ENCODE measurements around the gene MVB12B.
A peak's percentile ranks its signal among the peaks of the same experiment; 100 is the strongest.

MVB12B gene

GRCh38 chr9:126546036-126546435 is 219.4 kb downstream of the MVB12B start:
- H3K4me3 ChIP-seq (ENCODE audit: low read depth, low read length), result no peak overlapping the region
- DNase-seq (ENCODE audit: low read depth), result no peak
- TF ChIP-seq MAX (IDR thresholded peaks at IDR 0.05; ENCODE audit: low read depth, low read length) (no peak), POLR2A (IDR thresholded peaks at IDR 0.05; ENCODE audit: extremely low read depth, insufficient read length) (no peak), MYC (IDR thresholded peaks at IDR 0.05; ENCODE audit: low read depth, low read length) (no peak)
- TF ChIP-seq, protein P1, sequence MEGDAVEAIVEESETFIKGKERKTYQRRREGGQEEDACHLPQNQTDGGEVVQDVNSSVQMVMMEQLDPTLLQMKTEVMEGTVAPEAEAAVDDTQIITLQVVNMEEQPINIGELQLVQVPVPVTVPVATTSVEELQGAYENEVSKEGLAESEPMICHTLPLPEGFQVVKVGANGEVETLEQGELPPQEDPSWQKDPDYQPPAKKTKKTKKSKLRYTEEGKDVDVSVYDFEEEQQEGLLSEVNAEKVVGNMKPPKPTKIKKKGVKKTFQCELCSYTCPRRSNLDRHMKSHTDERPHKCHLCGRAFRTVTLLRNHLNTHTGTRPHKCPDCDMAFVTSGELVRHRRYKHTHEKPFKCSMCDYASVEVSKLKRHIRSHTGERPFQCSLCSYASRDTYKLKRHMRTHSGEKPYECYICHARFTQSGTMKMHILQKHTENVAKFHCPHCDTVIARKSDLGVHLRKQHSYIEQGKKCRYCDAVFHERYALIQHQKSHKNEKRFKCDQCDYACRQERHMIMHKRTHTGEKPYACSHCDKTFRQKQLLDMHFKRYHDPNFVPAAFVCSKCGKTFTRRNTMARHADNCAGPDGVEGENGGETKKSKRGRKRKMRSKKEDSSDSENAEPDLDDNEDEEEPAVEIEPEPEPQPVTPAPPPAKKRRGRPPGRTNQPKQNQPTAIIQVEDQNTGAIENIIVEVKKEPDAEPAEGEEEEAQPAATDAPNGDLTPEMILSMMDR (IDR thresholded peaks at IDR 0.05; ENCODE audit: low read depth, low read length), result no peak

DNA sequence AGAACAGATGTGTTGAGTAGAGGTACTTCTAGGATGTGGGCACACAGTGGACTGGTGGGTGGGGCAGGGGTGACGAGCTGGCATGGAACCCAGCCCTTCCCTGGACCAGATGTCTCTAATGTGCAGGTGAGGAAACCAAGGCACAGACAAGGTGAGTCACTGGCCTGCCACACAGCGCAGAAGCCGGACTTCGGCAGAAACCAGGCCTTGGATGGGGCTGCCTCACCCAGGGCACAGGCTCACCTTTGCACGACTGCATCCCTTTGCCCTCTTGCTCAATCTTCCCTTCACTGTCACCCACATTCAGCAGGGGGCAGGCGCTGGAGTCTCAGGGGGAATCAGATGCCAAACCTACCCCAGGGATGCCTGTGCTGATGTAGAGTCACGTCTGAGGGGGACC is 221.7 kb downstream of the MVB12B start:
- DNase-seq (ENCODE audit: low read depth), result no peak
- TF ChIP-seq, protein P1 (IDR thresholded peaks at IDR 0.05; ENCODE audit: low read depth, low read length), result no peak
- no peak for TF ChIP-seq MYC (IDR thresholded peaks at IDR 0.05; ENCODE audit: low read depth, low read length)
- no peak for TF ChIP-seq MAX (IDR thresholded peaks at IDR 0.05; ENCODE audit: low read depth, low read length)
- no peak for TF ChIP-seq POLR2A (IDR thresholded peaks at IDR 0.05; ENCODE audit: extremely low read depth, insufficient read length)
- H3K4me3 ChIP-seq (ENCODE audit: low read depth, low read length), result no peak overlapping the region

DNA sequence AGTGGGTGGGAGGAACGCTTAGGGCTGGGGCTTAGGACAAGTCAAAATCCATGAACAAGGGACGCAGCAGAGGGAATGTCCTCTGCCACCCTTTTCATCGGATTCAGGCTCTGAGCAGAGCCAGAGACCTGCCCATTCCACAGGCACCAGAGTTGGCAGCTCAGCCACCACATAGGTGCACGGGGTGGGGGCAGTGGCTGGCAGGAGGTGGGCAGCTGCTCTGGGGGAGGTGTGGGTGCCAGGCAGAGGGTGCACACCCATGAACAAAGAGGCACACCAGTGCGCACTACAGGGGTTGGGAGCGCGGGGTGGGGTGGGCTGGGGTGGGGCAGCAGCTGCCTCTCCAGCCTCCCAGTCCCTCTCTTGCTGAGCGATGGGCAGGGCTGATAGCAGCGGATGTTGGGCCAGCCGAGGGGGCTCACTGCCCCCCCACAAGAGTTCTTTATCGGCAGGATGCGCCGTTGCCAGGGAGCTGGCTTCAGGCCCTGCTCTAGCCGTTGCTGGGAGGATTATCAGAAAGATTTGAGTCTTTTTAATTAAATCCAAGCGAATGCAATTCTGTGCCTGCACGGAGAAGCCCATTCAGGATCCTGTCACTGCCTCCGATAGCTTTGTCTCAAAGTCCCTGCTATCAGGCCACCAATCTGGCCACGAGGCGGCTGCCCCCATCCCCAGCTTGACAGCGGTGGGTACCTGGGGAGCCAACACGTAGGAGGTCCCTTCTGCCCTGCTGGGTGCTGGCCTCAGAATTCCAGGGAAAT is 222.8 kb downstream of the MVB12B start:
- TF ChIP-seq, protein P1 (IDR thresholded peaks at IDR 0.05; ENCODE audit: low read depth, low read length), result no peak
- no peak for TF ChIP-seq POLR2A (IDR thresholded peaks at IDR 0.05; ENCODE audit: extremely low read depth, insufficient read length)
- TF ChIP-seq MAX (IDR thresholded peaks at IDR 0.05; ENCODE audit: low read depth, low read length), result no peak
- H3K4me3 ChIP-seq (ENCODE audit: low read depth, low read length), result no peak overlapping the region
- no peak for DNase-seq (ENCODE audit: low read depth)

GRCh38 chr9:126550891-126551351 is 224.3 kb downstream of the MVB12B start:
- DNase-seq (ENCODE audit: low read depth), result peak; percentile 57
- no peak overlapping the region for H3K4me3 ChIP-seq (ENCODE audit: low read depth, low read length)
- TF ChIP-seq MAX (IDR thresholded peaks at IDR 0.05; ENCODE audit: low read depth, low read length) (no peak), POLR2A (IDR thresholded peaks at IDR 0.05; ENCODE audit: extremely low read depth, insufficient read length) (no peak), MYC (IDR thresholded peaks at IDR 0.05; ENCODE audit: low read depth, low read length) (no peak)
- TF ChIP-seq, protein P1 (IDR thresholded peaks at IDR 0.05; ENCODE audit: low read depth, low read length), result no peak

DNA sequence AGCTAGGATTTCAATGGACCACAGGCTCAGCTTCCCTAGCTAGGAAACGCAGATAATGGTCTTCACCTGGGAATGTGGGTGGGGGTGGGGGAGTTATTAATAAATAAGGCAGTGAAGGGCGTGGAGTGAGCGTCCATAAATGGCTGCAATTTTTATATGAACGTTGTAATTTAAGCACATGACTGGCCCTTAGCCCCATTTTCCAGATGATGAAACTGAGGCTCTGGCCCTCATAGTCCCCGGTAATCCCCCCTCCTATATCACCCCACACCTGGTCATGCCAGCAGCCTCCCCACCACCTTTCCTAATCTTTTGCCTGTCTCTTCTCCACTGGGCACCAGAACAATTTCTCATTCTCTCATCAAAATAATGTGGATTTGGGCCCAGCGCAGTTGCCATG is 225.2 kb downstream of the MVB12B start:
- TF ChIP-seq POLR2A (IDR thresholded peaks at IDR 0.05; ENCODE audit: extremely low read depth, insufficient read length) (no peak), MYC (IDR thresholded peaks at IDR 0.05; ENCODE audit: low read depth, low read length) (no peak), MAX (IDR thresholded peaks at IDR 0.05; ENCODE audit: low read depth, low read length) (no peak)
- TF ChIP-seq, protein P1 (IDR thresholded peaks at IDR 0.05; ENCODE audit: low read depth, low read length), result no peak
- no peak overlapping the region for H3K4me3 ChIP-seq (ENCODE audit: low read depth, low read length)
- no peak for DNase-seq (ENCODE audit: low read depth)
